KMS-11 (cell line): ENCODE results near the gene STK25.

Experiments used
- H2AFZ ChIP-seq: fragments of 200-600 bp; sonication (generic); 2 replicates; pipeline ENCODE4 v1.6.1; 2016; ENCODE audit warnings: antibody characterized with exemption, mixed run types, low read depth
- H3K27ac ChIP-seq: fragments of 200-600 bp; sonication (generic); 2 replicates; pipeline ENCODE4 v1.6.1; 2016; ENCODE audit warnings: mild to moderate bottlenecking, mixed run types
- H3K27me3 ChIP-seq: fragments of 200-600 bp; sonication (generic); 2 replicates; pipeline ENCODE4 v1.6.1; 2017; ENCODE audit warnings: mild to moderate bottlenecking, low read depth, mixed run types, moderate library complexity; ENCODE audit not compliant: insufficient read depth
- H3K36me3 ChIP-seq: fragments of 200-600 bp; sonication (generic); 2 replicates; pipeline ENCODE4 v1.6.1; 2017; ENCODE audit warnings: mild to moderate bottlenecking, mixed run types; ENCODE audit not compliant: insufficient read depth
- H3K4me1 ChIP-seq: fragments of 200-600 bp; sonication (generic); 2 replicates; pipeline ENCODE4 v1.6.1; 2016; ENCODE audit warnings: mild to moderate bottlenecking, low read depth, mixed run types; ENCODE audit not compliant: poor library complexity, severe bottlenecking
- H3K4me2 ChIP-seq: fragments of 200-600 bp; sonication (generic); 2 replicates; pipeline ENCODE4 v1.7.0; 2016; ENCODE audit warnings: mild to moderate bottlenecking, mixed run types
- H3K4me3 ChIP-seq: fragments of 200-600 bp; sonication (generic); IDR thresholded peaks from 2 replicates; pipeline ENCODE4 v1.6.1; 2017; ENCODE audit warnings: low read depth, low read length, mixed read lengths; ENCODE audit not compliant: insufficient read depth
- H3K79me2 ChIP-seq: fragments of 200-600 bp; sonication (generic); 2 replicates; pipeline ENCODE4 v1.6.1; 2016; ENCODE audit warnings: low read depth, mixed run types; ENCODE audit not compliant: insufficient read depth
- H3K9ac ChIP-seq: fragments of 200-600 bp; sonication (generic); 2 replicates; pipeline ENCODE4 v1.6.1; 2016; ENCODE audit warnings: mild to moderate bottlenecking, mixed run types
- H4K20me1 ChIP-seq: fragments of 200-600 bp; sonication (generic); 2 replicates; pipeline ENCODE4 v1.6.1; 2016; ENCODE audit warnings: mild to moderate bottlenecking, mixed run types; ENCODE audit not compliant: insufficient read depth
- TF ChIP-seq, protein P1 (sequence below): fragments of 200-600 bp; sonication (generic); conservative IDR thresholded peaks from 2 replicates; pipeline ENCODE4 v1.6.1; 2017; ENCODE audit warnings: low read depth, mild to moderate bottlenecking, antibody characterized with exemption, low read length, moderate library complexity, mixed read lengths

Gene STK25

DNA sequence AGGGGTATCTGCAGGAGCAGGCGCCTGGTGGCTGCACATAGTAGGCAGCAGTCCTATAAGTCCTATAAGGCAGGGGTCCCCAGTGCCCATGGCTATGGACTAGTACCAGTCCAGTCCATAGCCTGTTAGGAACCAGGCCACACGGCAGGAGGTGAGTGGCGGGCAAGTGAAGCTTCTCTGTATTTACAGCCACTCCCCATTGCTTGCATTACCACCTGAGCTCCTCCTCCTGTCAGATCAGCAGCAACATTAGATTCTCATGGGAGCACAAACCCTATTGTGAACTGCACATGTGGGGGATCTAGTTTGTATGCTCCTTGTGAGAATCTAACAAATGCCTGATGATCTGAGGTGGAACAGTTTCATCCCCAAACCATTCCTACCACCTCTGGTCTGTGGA is 33.1 kb downstream of the STK25 start:
- Histone ChIP-seq H3K79me2 (no peaks in the 10 kb centered on the region), H3K4me1 (no peaks in the 10 kb centered on the region), H3K36me3 (no peaks in the 10 kb centered on the region), H3K9ac (no peak overlapping the region), H3K27ac (no peak overlapping the region), H3K4me2 (no peak overlapping the region), H2AFZ (no peak overlapping the region), H3K4me3 (no peak overlapping the region), H3K27me3 (no peaks in the 10 kb centered on the region), H4K20me1 (no peaks in the 10 kb centered on the region)
- TF ChIP-seq, protein P1, sequence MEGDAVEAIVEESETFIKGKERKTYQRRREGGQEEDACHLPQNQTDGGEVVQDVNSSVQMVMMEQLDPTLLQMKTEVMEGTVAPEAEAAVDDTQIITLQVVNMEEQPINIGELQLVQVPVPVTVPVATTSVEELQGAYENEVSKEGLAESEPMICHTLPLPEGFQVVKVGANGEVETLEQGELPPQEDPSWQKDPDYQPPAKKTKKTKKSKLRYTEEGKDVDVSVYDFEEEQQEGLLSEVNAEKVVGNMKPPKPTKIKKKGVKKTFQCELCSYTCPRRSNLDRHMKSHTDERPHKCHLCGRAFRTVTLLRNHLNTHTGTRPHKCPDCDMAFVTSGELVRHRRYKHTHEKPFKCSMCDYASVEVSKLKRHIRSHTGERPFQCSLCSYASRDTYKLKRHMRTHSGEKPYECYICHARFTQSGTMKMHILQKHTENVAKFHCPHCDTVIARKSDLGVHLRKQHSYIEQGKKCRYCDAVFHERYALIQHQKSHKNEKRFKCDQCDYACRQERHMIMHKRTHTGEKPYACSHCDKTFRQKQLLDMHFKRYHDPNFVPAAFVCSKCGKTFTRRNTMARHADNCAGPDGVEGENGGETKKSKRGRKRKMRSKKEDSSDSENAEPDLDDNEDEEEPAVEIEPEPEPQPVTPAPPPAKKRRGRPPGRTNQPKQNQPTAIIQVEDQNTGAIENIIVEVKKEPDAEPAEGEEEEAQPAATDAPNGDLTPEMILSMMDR = no peak

DNA sequence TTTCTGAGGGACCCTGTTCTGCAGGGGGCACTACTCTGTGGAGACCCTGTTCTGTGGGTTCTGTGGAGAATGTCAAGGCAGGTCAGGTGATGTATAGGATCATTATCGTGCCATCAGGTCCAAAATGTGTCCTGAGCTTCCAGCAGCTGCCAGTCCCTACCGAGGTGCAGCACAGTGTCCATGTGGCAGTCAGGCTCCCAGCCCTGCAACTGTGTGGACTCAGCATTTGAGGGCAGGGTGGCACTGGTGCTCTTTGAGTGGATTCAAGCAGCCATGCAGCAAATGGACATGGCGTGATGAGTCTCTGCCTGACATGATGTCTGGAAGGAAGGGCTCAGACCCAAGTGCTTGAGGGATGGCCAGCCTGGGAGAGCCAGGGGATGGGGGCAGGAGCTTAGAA is 35.0 kb downstream of the STK25 start:
- H3K27me3 ChIP-seq = no peaks in the 10 kb centered on the region
- no peak overlapping the region for H3K4me3 ChIP-seq
- no peak overlapping the region for H3K9ac ChIP-seq
- H3K4me1 ChIP-seq = no peaks in the 10 kb centered on the region
- H2AFZ ChIP-seq = no peak overlapping the region
- TF ChIP-seq, protein P1 = no peak
- H4K20me1 ChIP-seq = no peaks in the 10 kb centered on the region
- no peaks in the 10 kb centered on the region for H3K36me3 ChIP-seq
- H3K79me2 ChIP-seq = no peaks in the 10 kb centered on the region
- no peak overlapping the region for H3K27ac ChIP-seq
- H3K4me2 ChIP-seq = no peak overlapping the region

DNA sequence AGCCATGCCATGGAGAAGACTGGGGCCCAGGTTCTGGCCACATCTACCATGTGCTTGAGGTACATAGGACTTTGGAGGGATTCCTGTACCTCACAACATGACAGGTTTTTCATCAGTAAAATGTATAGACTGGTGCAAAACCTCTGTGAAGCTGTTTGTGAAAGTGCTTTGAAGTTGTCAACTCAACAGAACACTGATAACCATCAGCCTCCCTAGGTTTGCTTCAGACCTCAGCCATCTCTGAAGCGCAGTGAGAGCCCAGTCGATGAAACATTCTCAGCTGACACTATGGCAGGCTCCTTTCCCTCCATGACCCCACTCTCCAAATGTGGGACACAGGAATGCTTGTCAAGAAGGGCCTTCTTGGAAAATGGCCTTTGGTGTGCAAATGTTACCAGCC is 38.6 kb downstream of the STK25 start:
- Histone ChIP-seq H3K27me3 (no peaks in the 10 kb centered on the region), H3K79me2 (no peaks in the 10 kb centered on the region), H3K4me1 (no peaks in the 10 kb centered on the region), H3K36me3 (no peaks in the 10 kb centered on the region), H4K20me1 (no peaks in the 10 kb centered on the region), H2AFZ (no peak overlapping the region), H3K4me3 (no peak overlapping the region), H3K27ac (no peak overlapping the region), H3K9ac (no peak overlapping the region), H3K4me2 (no peak overlapping the region)
- TF ChIP-seq, protein P1 = no peak

DNA sequence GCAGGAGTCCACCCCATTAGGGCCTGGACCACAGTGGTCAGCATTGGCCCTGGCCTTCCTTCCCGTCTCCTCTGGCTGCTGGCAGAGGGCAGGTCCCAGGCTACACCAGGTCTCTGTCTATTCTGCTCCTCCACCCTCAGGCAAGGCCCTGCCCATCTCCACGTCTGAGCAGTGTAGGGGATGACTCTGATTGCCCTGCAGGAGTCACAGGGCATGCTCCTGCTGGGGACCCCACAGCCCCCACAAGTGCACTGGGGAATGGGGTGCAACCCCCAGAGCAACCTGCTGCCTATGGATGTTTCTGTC is 40.0 kb downstream of the STK25 start:
- no peak overlapping the region for H3K9ac ChIP-seq
- H3K27me3 ChIP-seq = no peaks in the 10 kb centered on the region
- H2AFZ ChIP-seq = no peak overlapping the region
- no peak overlapping the region for H3K27ac ChIP-seq
- no peak overlapping the region for H3K4me3 ChIP-seq
- TF ChIP-seq, protein P1 = no peak
- H3K79me2 ChIP-seq = no peaks in the 10 kb centered on the region
- no peaks in the 10 kb centered on the region for H3K36me3 ChIP-seq
- no peaks in the 10 kb centered on the region for H3K4me1 ChIP-seq
- H4K20me1 ChIP-seq = no peaks in the 10 kb centered on the region
- no peak overlapping the region for H3K4me2 ChIP-seq
